K562 (cell line): ENCODE data around the gene SHISAL2A. TPM values are rescaled to one million over a fixed set of nuclear protein-coding genes. Genes with fewer than 3 reads are reported as not detected.

ENCODE experiments used
- ATAC-seq: fragments of 200-7000 bp; cut with Tn5 transposase; 3 replicates; pipeline ENCODE4 v1.9.1; 2020; ENCODE audit warnings: moderate library complexity
- BruUV-seq: library from RNA; stranded (reverse); fragments of 400-500 nt; replicated peaks from 2 replicates; lab custom pipeline; 2021; lab: Mats Ljungman, UMichigan
- CTCF ChIA-PET: fragments of 300-600 bp; formaldehyde crosslinking; extraction: SDS; loops from one replicate; lab custom pipeline; 2021; ENCODE audit warnings: low intra/inter-chr PET ratio; lab: Yijun Ruan, JAX
- POLR2A ChIA-PET: fragments of 300-600, 350-650 bp; sonication (Branson Sonifier 250); formaldehyde crosslinking; extraction: SDS; loops from one replicate; lab custom pipeline; 2021; ENCODE audit warnings: antibody characterized with exemption, inconsistent platforms; lab: Yijun Ruan, JAX
- DNase-seq, 4 experiments: peaks; one replicate each; pipeline versions ENCODE4 v3.0.0 to v3.0.0-alpha.2; 2011 to 2018; ENCODE audit warnings: low spot score in 3 of 4, mixed read lengths in 3 of 4; ENCODE audit errors: extremely low read depth in 1 of 4
- FAIRE-seq: peaks from 2 replicates; lab custom pipeline; 2011; peaks lifted over from hg19 to GRCh38; lab: Jason Lieb, UNC
- H2AFZ ChIP-seq: 2 replicates; pipeline ENCODE4 v1.6.0; 2011; ENCODE audit warnings: low read depth, low read length, control low read depth, inconsistent platforms
- H3K27ac ChIP-seq: fragments of 200-600 bp; 3 replicates; pipeline ENCODE4 v1.8.0; 2011; ENCODE audit warnings: low read depth, mild to moderate bottlenecking, control low read depth, inconsistent platforms, low read length, moderate library complexity, mixed read lengths; ENCODE audit errors: extremely low read depth
- H3K27me3 ChIP-seq, 2 experiments: fragments of 300-600 bp in 1 of 2; 2 replicates in 1 of 2; 3 replicates in 1 of 2; pipeline versions ENCODE4 v1.6.0 to v1.8.0; 2011; ENCODE audit warnings: inconsistent platforms in 2 of 2, low read length in 2 of 2, mild to moderate bottlenecking in 1 of 2, mixed read lengths in 1 of 2, moderate library complexity in 1 of 2; ENCODE audit not compliant: control insufficient read depth in 2 of 2, insufficient read depth in 2 of 2
- H3K36me3 ChIP-seq: fragments of 300-600 bp; 3 replicates; pipeline ENCODE4 v1.8.0; 2011; ENCODE audit warnings: mild to moderate bottlenecking, low read length, inconsistent platforms; ENCODE audit not compliant: control insufficient read depth, insufficient read depth
- H3K4me1 ChIP-seq, 2 experiments: fragments of 200-600 bp in 1 of 2; replicated peaks in 1 of 2; 2 replicates in 1 of 2; 3 replicates in 1 of 2; pipeline versions ENCODE4 v1.5.1 to v1.8.0; 2011; ENCODE audit warnings: inconsistent platforms in 2 of 2, low read length in 2 of 2, mild to moderate bottlenecking in 1 of 2, mixed read lengths in 1 of 2, moderate library complexity in 1 of 2; ENCODE audit not compliant: control insufficient read depth in 2 of 2, insufficient read depth in 2 of 2
- H3K4me2 ChIP-seq: 2 replicates; pipeline ENCODE4 v1.6.1; 2011; ENCODE audit warnings: low read length, control low read depth, inconsistent platforms, mixed read lengths; ENCODE audit not compliant: insufficient read depth
- H3K4me3 ChIP-seq: fragments of 200-600 bp; sonication (generic), shearing (Covaris generic); 2 replicates; pipeline ENCODE4 v1.5.1; 2016; ENCODE audit warnings: control low read depth, inconsistent platforms
- H3K79me2 ChIP-seq: fragments of 200-600 bp; 3 replicates; pipeline ENCODE4 v1.8.0; 2011; ENCODE audit warnings: low read length, inconsistent platforms; ENCODE audit not compliant: control insufficient read depth, insufficient read depth
- H3K9ac ChIP-seq, 2 experiments: 2 replicates each; pipeline versions ENCODE4 v1.6.0 to v1.6.1; 2011; ENCODE audit warnings: low read depth in 2 of 2, low read length in 2 of 2, control low read depth in 1 of 2, inconsistent platforms in 1 of 2, mild to moderate bottlenecking in 1 of 2, mixed read lengths in 1 of 2; ENCODE audit not compliant: insufficient read depth in 1 of 2
- H3K9me1 ChIP-seq: one replicate; pipeline ENCODE4 v1.6.0; 2011; ENCODE audit warnings: inconsistent platforms, mild to moderate bottlenecking, low read length, moderate library complexity; ENCODE audit not compliant: control insufficient read depth, insufficient read depth
- H3K9me3 ChIP-seq: replicated peaks from 2 replicates; pipeline ENCODE4 v1.5.1; 2011; ENCODE audit warnings: low read depth, low read length, inconsistent platforms; ENCODE audit not compliant: control insufficient read depth, insufficient read depth
- H4K20me1 ChIP-seq: replicated peaks from 2 replicates; pipeline ENCODE4 v1.6.1; 2011; ENCODE audit warnings: low read length, inconsistent platforms, mixed read lengths; ENCODE audit not compliant: control insufficient read depth, insufficient read depth
- BRF2 ChIP-seq: IDR thresholded peaks from 3 replicates; pipeline ENCODE4 v1.6.1; 2011; ENCODE audit warnings: borderline replicate concordance, mild to moderate bottlenecking; ENCODE audit not compliant: insufficient read length, insufficient read depth
- CBX2 ChIP-seq: fragments of 200-600 bp; sonication (generic); IDR thresholded peaks from one replicate; pipeline ENCODE4 v1.6.1; 2012; ENCODE audit warnings: mild to moderate bottlenecking, low read length, inconsistent platforms; ENCODE audit not compliant: insufficient read depth, poor library complexity, severe bottlenecking
- CREB3L1 ChIP-seq: fragments of 450-650 bp; IDR thresholded peaks from 2 replicates; pipeline ENCODE4 v1.6.1; 2014; ENCODE audit warnings: low read depth, mild to moderate bottlenecking, moderate library complexity, borderline replicate concordance
- CTBP1 ChIP-seq: fragments of 450-650 bp; IDR thresholded peaks from 2 replicates; pipeline ENCODE4 v1.6.1; 2016; ENCODE audit warnings: borderline replicate concordance
- ELF1 ChIP-seq: fragments of 200-800 bp; sonication (Bioruptor generic); IDR thresholded peaks from 2 replicates; pipeline ENCODE4 v1.6.1; 2016; ENCODE audit warnings: missing genetic modification characterization, missing compliant biosample characterization
- HLTF ChIP-seq: fragments of 450-650 bp; IDR thresholded peaks from 2 replicates; pipeline ENCODE4 v1.6.1; 2016
- NONO ChIP-seq, 2 experiments: fragments of 200-400 bp in 1 of 2; fragments of 450-650 bp in 1 of 2; formaldehyde crosslinking in 1 of 2; IDR thresholded peaks; 2 replicates each; pipeline ENCODE4 v1.6.1; 2017; ENCODE audit warnings: low read depth in 2 of 2, mild to moderate bottlenecking in 2 of 2, moderate library complexity in 2 of 2, low read length in 1 of 2
- POLR2AphosphoS2 ChIP-seq: IDR thresholded peaks from 2 replicates; pipeline ENCODE4 v1.6.1; 2012; ENCODE audit warnings: low read length, improper control_type of control experiment
- SRSF1 ChIP-seq: fragments of 200-400 bp; formaldehyde crosslinking; IDR thresholded peaks from 2 replicates; pipeline ENCODE4 v1.6.1; 2017; ENCODE audit warnings: mild to moderate bottlenecking, low read depth, low read length, moderate library complexity
- ZBED1 ChIP-seq: IDR thresholded peaks from 2 replicates; pipeline ENCODE4 v1.6.1; 2014
- WGBS: fragments of 100-300 bp; shearing (Covaris generic); methylation state at CpG from one replicate; pipeline ENCODE4 v1.1.6; 2016; ENCODE audit warnings: low coverage, mixed read lengths; ENCODE audit not compliant: insufficient coverage; ENCODE audit errors: missing lambda C conversion rate; 5-methylcytosine and 5-hydroxymethylcytosine counted together
- in situ Hi-C: fragments of 300-500 bp; cut with MboI; formaldehyde crosslinking; loops from 4 replicates; pipeline ENCODE4 v1.15.0; 2018; ENCODE audit warnings: inconsistent platforms, mixed read lengths
- intact Hi-C: fragments of 100-400 bp; cut with micrococcal nuclease; formaldehyde crosslinking; loops from 2 replicates; pipeline ENCODE4 v1.14.2; 2022
- polyA plus RNA-seq, 8 experiments: library from polyadenylated mRNA; depleted of rRNA in 4 of 8; stranded (reverse) in 5 of 8; unstranded in 3 of 8; fragments of >200 nt; fragmentation: Nextera tagmentation in 2 of 8; fragmentation: Illumina TruSeq in 1 of 8; extraction: Ambion mirVana in 2 of 8; extraction: Trizol in 1 of 8; gene quantifications; 2 replicates each; pipeline versions ENCODE4 v1.2.1 to v1.2.3, GENCODE V29; 2011 to 2014; ENCODE audit warnings: inconsistent platforms in 1 of 8, missing spikeins in 1 of 8
- total RNA-seq, 7 experiments: library from RNA; depleted of rRNA in 6 of 7; stranded (reverse); fragments of >200 nt in 6 of 7; fragmentation: Illumina TruSeq in 2 of 7; extraction: Trizol in 2 of 7; gene quantifications; 2 replicates each; pipeline versions ENCODE4 v1.2.1 to v1.2.3, GENCODE V29; 2011 to 2021; ENCODE audit warnings: low replicate concordance in 1 of 7
- TF ChIP-seq, protein P1 (sequence below): fragments of 250-450 bp; sonication (Bioruptor Pico); IDR thresholded peaks from 2 replicates; pipeline ENCODE4 v1.5.0; 2020; ENCODE audit warnings: mild to moderate bottlenecking

SHISAL2A gene
- total and polyA plus RNA-seq, 9 of the 15 experiments (the other 6 are each of a cell fraction or from before 2014, with no cell fraction given), result 0.11 TPM; not detected in 8

DNA sequence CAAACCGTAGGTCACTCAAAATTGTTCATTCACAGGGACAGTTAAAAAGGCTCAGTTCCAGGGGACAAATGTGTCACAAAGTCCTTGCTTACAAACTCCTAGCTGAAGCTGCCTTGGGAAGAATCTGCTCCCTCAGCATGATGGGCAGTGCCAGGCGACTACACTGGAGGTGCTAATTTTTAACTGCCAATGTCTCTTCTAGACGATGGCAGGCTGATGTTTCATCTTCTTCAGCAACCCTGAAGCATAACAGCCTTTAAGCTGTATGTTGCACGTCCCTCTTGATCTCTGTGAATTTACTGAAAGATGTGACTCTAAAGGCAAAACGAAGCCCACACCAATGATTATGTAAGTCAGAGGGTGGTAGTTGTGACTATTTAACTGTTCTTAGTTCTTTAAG, 53.9 kb downstream of the SHISAL2A start:
- ATAC-seq (no peak), FAIRE-seq (no peak)
- no peak overlapping the region for H3K4me2 ChIP-seq
- H3K4me3 ChIP-seq, result no peak overlapping the region
- H3K79me2 ChIP-seq, result peaks cover 18% of the 10 kb centered on the region
- H3K27ac ChIP-seq, result no peak overlapping the region
- H4K20me1 ChIP-seq, result 0 out of 2 replicates have a peak, but pooled peaks cover 4% of the 10 kb centered on the region
- TF ChIP-seq CTBP1 (no peak), NONO (IDR thresholded peaks at IDR 0.05; ENCODE audit: low read depth in 2 of 2, low read length in 1 of 2) (no peak)
- TF ChIP-seq, all 486 proteins: peak for 0
- intact Hi-C loops (loop anchor here (1.0 to 5.0 kb wide), 3 partner anchors 135 to 790 kb away; no protein-coding TSS in a partner anchor), in situ Hi-C loops (loop anchor here (10.0 to 25.0 kb wide), 2 partner anchors 282 to 550 kb away; partner anchors contain the start of genes ORC1, PRPF38A and ZFYVE9)
- Histone ChIP-seq H3K9me3 (no peaks in the 10 kb centered on the region), H3K4me1 (no peaks in the 10 kb centered on the region; a peak in 1 of 5 replicates), H3K9me1 (no peaks in the 10 kb centered on the region), H2AFZ (no peak overlapping the region), H3K36me3 (peaks cover 68% of the 10 kb centered on the region), H3K27me3 (no peaks in the 10 kb centered on the region; a peak in 1 of 5 replicates), H3K9ac (no peak overlapping the region)
- ChIA-PET POLR2A (interaction anchor here (0.6 to 2.6 kb wide), 4 partner anchors 11 to 283 kb away, joined by 3 to 20 read pairs (median 10); partner anchors contain the start of genes COA7, ORC1 and PRPF38A), CTCF (interaction anchor here (0.6 to 1.1 kb wide), 9 partner anchors 99 to 790 kb away, joined by 3 to 5 read pairs (median 3); partner anchors contain the start of gene TUT4)
- no peak for DNase-seq
- 85% methylated on average over 5 of the region's 5 CpGs for WGBS
- TSS peak; percentile 36 for BruUV-seq

- DNase-seq (no peak), FAIRE-seq (no peak), ATAC-seq (no peak)
- peaks cover 65% of the 10 kb centered on the region for H3K79me2 ChIP-seq
- H4K20me1 ChIP-seq, result 0 out of 2 replicates have a peak, but pooled peaks cover 2% of the 10 kb centered on the region
- no peak overlapping the region for H3K27ac ChIP-seq
- no peak overlapping the region for H3K4me2 ChIP-seq
- H3K9ac ChIP-seq, result no peak overlapping the region
- H3K36me3 ChIP-seq, result peaks cover 85% of the 10 kb centered on the region
- in situ Hi-C loops (loop anchor here (25.0 kb wide), 1 partner anchor 555 kb away; the partner anchor contains the start of gene ZFYVE9), intact Hi-C loops (no loop called here)
- CTCF ChIA-PET, result no interaction called here
- BruUV-seq, result TSS peak; percentile 1
- POLR2A ChIA-PET, result no interaction called here
- no peaks in the 10 kb centered on the region for H3K9me1 ChIP-seq
- H3K9me3 ChIP-seq, result 0 out of 2 replicates have a peak, but pooled peaks cover 1% of the 10 kb centered on the region
- no peaks in the 10 kb centered on the region for H3K27me3 ChIP-seq
- H3K4me3 ChIP-seq, result no peak overlapping the region
- 90% methylated on average over 3 of the region's 3 CpGs for WGBS
- H2AFZ ChIP-seq, result no peak overlapping the region
- peaks cover 0 to 2% of the 10 kb centered on the region in 2 experiments; a peak in 2 of 5 replicates for H3K4me1 ChIP-seq
- TF ChIP-seq CREB3L1 (no peak), SRSF1 (no peak), HLTF (no peak), CBX2 (no peak), POLR2AphosphoS2 (no peak), ELF1 (tag) (no peak), ZBED1 (no peak), BRF2 (no peak)
- TF ChIP-seq, protein P1, sequence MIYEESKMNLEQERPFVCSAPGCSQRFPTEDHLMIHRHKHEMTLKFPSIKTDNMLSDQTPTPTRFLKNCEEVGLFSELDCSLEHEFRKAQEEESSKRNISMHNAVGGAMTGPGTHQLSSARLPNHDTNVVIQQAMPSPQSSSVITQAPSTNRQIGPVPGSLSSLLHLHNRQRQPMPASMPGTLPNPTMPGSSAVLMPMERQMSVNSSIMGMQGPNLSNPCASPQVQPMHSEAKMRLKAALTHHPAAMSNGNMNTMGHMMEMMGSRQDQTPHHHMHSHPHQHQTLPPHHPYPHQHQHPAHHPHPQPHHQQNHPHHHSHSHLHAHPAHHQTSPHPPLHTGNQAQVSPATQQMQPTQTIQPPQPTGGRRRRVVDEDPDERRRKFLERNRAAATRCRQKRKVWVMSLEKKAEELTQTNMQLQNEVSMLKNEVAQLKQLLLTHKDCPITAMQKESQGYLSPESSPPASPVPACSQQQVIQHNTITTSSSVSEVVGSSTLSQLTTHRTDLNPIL (CRISPR knock-in tag), result no peak
These were observed 58.9 kb downstream of the SHISAL2A start for GRCh38 chr1:52691821-52692220.
